Activated T-helper 2 cell treated with anti-CD3 and anti-CD28 coated beads, Interferon-gamma antibody, Interleukin-2, Interleukin-4, amounts not matched to agents 10 μg/mL and 5 μg/mL and 100 μg/mL, durations not matched to agents 14 hours and 24 hours and 36 hours (primary cell): ENCODE results near the gene ST6GALNAC2. TPM values are rescaled to one million over a fixed set of nuclear protein-coding genes. Genes with fewer than 3 reads are reported as not detected.

ENCODE experiments used
- DNase-seq: peaks from one replicate; pipeline ENCODE4 v3.0.0; 2021; ENCODE audit warnings: low spot score
- H3K27ac Mint-ChIP-seq: one replicate; pipeline ENCODE4 v1.8.0; 2021; ENCODE audit warnings: mixed read lengths
- H3K27me3 Mint-ChIP-seq: one replicate; pipeline ENCODE4 v1.8.0; 2021; ENCODE audit warnings: low read depth, mixed read lengths
- H3K36me3 Mint-ChIP-seq: one replicate; pipeline ENCODE4 v1.8.0; 2021; ENCODE audit warnings: low read depth, mixed read lengths
- H3K4me1 Mint-ChIP-seq: one replicate; pipeline ENCODE4 v1.8.0; 2021; ENCODE audit warnings: low read depth, mixed read lengths
- H3K4me3 Mint-ChIP-seq: one replicate; pipeline ENCODE4 v1.8.0; 2021; ENCODE audit warnings: low read depth, mild to moderate bottlenecking, moderate library complexity, mixed read lengths
- H3K9me3 Mint-ChIP-seq: one replicate; pipeline ENCODE4 v1.8.0; 2021; ENCODE audit warnings: mixed read lengths
- intact Hi-C: fragments of 100-400 bp; cut with micrococcal nuclease; formaldehyde crosslinking; loops from one replicate; pipeline ENCODE4 v1.15.1; 2023
- total RNA-seq: library from RNA; stranded (reverse); gene quantifications from 2 replicates; pipeline ENCODE4 v1.2.3, GENCODE V29; 2022

ST6GALNAC2 gene
- total RNA-seq, 1 donor from 2014 or later, result 0.41 TPM

- intact Hi-C loops, result loop anchor here (10.0 kb wide), 1 partner anchor 161 kb away; the partner anchor contains the start of gene MXRA7
- H3K4me1 Mint-ChIP-seq, result peaks cover 18% of the 10 kb centered on the region
- no peak overlapping the region for H3K27ac Mint-ChIP-seq
- no peak overlapping the region for H3K4me3 Mint-ChIP-seq
- peaks cover 15% of the 10 kb centered on the region for H3K36me3 Mint-ChIP-seq
- no peaks in the 10 kb centered on the region for H3K27me3 Mint-ChIP-seq
- DNase-seq, result no peak
- H3K9me3 Mint-ChIP-seq, result no peaks in the 10 kb centered on the region
Measured at GRCh38 chr17:76553178-76553908, 32.3 kb downstream of the ST6GALNAC2 start.

GRCh38 chr17:76551685-76552084 is 34.0 kb downstream of the ST6GALNAC2 start:
- Mint-ChIP-seq H3K36me3 (peaks cover 3% of the 10 kb centered on the region), H3K4me3 (no peak overlapping the region), H3K9me3 (no peaks in the 10 kb centered on the region), H3K27ac (no peak overlapping the region), H3K27me3 (no peaks in the 10 kb centered on the region), H3K4me1 (peaks cover 14% of the 10 kb centered on the region)
- DNase-seq, result no peak
- intact Hi-C loops, result loop anchor here (10.0 kb wide), 1 partner anchor 163 kb away; the partner anchor contains the start of gene MXRA7

GRCh38 chr17:76550712-76551615 is 34.7 kb downstream of the ST6GALNAC2 start:
- peaks cover 12% of the 10 kb centered on the region for H3K4me1 Mint-ChIP-seq

GRCh38 chr17:76549539-76549938 is 36.1 kb downstream of the ST6GALNAC2 start:
- Mint-ChIP-seq H3K4me1 (peaks cover 5% of the 10 kb centered on the region), H3K27ac (no peak overlapping the region), H3K9me3 (no peaks in the 10 kb centered on the region), H3K36me3 (no peaks in the 10 kb centered on the region), H3K27me3 (no peaks in the 10 kb centered on the region), H3K4me3 (no peak overlapping the region)
- intact Hi-C loops, result no loop called here
- no peak for DNase-seq

More at GRCh38 chr17:76550712-76551615, 34.7 kb downstream of the ST6GALNAC2 start:
- Mint-ChIP-seq H3K27ac (no peak overlapping the region), H3K9me3 (no peaks in the 10 kb centered on the region), H3K4me3 (no peak overlapping the region), H3K36me3 (peaks cover 3% of the 10 kb centered on the region), H3K27me3 (no peaks in the 10 kb centered on the region)
- intact Hi-C loops, result loop anchor here (10.0 kb wide), 1 partner anchor 164 kb away; the partner anchor contains the start of gene MXRA7
- DNase-seq, result no peak

GRCh38 chr17:76549215-76549518 is 36.5 kb downstream of the ST6GALNAC2 start:
- Mint-ChIP-seq H3K9me3 (no peaks in the 10 kb centered on the region), H3K27ac (no peak overlapping the region), H3K27me3 (no peaks in the 10 kb centered on the region), H3K36me3 (no peaks in the 10 kb centered on the region), H3K4me3 (no peak overlapping the region), H3K4me1 (peaks cover 4% of the 10 kb centered on the region)
- intact Hi-C loops, result no loop called here
- no peak for DNase-seq

GRCh38 chr17:76548378-76549214 is 37.1 kb downstream of the ST6GALNAC2 start:
- no peaks in the 10 kb centered on the region for H3K9me3 Mint-ChIP-seq
- intact Hi-C loops, result no loop called here
- no peak for DNase-seq
- H3K27me3 Mint-ChIP-seq, result peaks cover 5% of the 10 kb centered on the region
- H3K36me3 Mint-ChIP-seq, result no peaks in the 10 kb centered on the region
- peaks cover 4% of the 10 kb centered on the region for H3K4me1 Mint-ChIP-seq
- H3K4me3 Mint-ChIP-seq, result no peak overlapping the region
- H3K27ac Mint-ChIP-seq, result no peak overlapping the region

GRCh38 chr17:76547642-76548202 is 37.9 kb downstream of the ST6GALNAC2 start:
- Mint-ChIP-seq H3K4me3 (no peak overlapping the region), H3K4me1 (peaks cover 4% of the 10 kb centered on the region), H3K9me3 (no peaks in the 10 kb centered on the region), H3K27me3 (peaks cover 6% of the 10 kb centered on the region), H3K36me3 (no peaks in the 10 kb centered on the region), H3K27ac (no peak overlapping the region)
- intact Hi-C loops, result loop anchor here (1.0 kb wide), 2 partner anchors 24 to 81 kb away; no protein-coding TSS in a partner anchor
- no peak for DNase-seq

GRCh38 chr17:76547183-76547641 is 38.4 kb downstream of the ST6GALNAC2 start:
- no peak overlapping the region for H3K4me3 Mint-ChIP-seq
- no peak overlapping the region for H3K27ac Mint-ChIP-seq
- H3K27me3 Mint-ChIP-seq, result peaks cover 8% of the 10 kb centered on the region
- peaks cover 4% of the 10 kb centered on the region for H3K4me1 Mint-ChIP-seq
- H3K9me3 Mint-ChIP-seq, result no peaks in the 10 kb centered on the region
- intact Hi-C loops, result loop anchor here (1.0 kb wide), 2 partner anchors 24 to 81 kb away; no protein-coding TSS in a partner anchor
- DNase-seq, result peak; percentile 35
- H3K36me3 Mint-ChIP-seq, result no peaks in the 10 kb centered on the region

GRCh38 chr17:76546556-76547182 is 39.0 kb downstream of the ST6GALNAC2 start:
- Mint-ChIP-seq H3K27ac (no peak overlapping the region), H3K4me1 (peaks cover 4% of the 10 kb centered on the region), H3K9me3 (no peaks in the 10 kb centered on the region), H3K36me3 (no peaks in the 10 kb centered on the region), H3K27me3 (peaks cover 14% of the 10 kb centered on the region), H3K4me3 (no peak overlapping the region)
- intact Hi-C loops, result loop anchor here (1.0 kb wide), 2 partner anchors 23 to 80 kb away; no protein-coding TSS in a partner anchor
- no peak for DNase-seq

- Mint-ChIP-seq H3K27ac (no peak overlapping the region), H3K4me3 (no peak overlapping the region), H3K9me3 (no peaks in the 10 kb centered on the region), H3K27me3 (peaks cover 19% of the 10 kb centered on the region), H3K4me1 (peaks cover 3% of the 10 kb centered on the region), H3K36me3 (no peaks in the 10 kb centered on the region)
- DNase-seq, result no peak
- intact Hi-C loops, result no loop called here
Measured at GRCh38 chr17:76545918-76546555, 39.6 kb downstream of the ST6GALNAC2 start.

- H3K4me3 Mint-ChIP-seq, result no peak overlapping the region
- H3K27ac Mint-ChIP-seq, result no peak overlapping the region
- intact Hi-C loops, result no loop called here
- H3K27me3 Mint-ChIP-seq, result peaks cover 25% of the 10 kb centered on the region
- H3K36me3 Mint-ChIP-seq, result no peaks in the 10 kb centered on the region
- H3K4me1 Mint-ChIP-seq, result no peaks in the 10 kb centered on the region
- no peak for DNase-seq
- no peaks in the 10 kb centered on the region for H3K9me3 Mint-ChIP-seq
Measured at GRCh38 chr17:76544546-76545365, 40.9 kb downstream of the ST6GALNAC2 start.
